Glomerular visceral epithelial cell (primary cell): Measurements from ENCODE around the gene PKNOX1.
A peak's percentile ranks its signal among the peaks of the same experiment; 100 is the strongest.
"Not testable (repeated sequence)": the region's sequence is repeated elsewhere in the genome, so short reads cannot be mapped to it uniquely, and the experiment has no call there.

ENCODE experiments used
- DNase-seq: peaks from one replicate; pipeline ENCODE4 v3.0.0-alpha.2; 2016; ENCODE audit errors: extremely low spot score

Gene PKNOX1

DNA sequence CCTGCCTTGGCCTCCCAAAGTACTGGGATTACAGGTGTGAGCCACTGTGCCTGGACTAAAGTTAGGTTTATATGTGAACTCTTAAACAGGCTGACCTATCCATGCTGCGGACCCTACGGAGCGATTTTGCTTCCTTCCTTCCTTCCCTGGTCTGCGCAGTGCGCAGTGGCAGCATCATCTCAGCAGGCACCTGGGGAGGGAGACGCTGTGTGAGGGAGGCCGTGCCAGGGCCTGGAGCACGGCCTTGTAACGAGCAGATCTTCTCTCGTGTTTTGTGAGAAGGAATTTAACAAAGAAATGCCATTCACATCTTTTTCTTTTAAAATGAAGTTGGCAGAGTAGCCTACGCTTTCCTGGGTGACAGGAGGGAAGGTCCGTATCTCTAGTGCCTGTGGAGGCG, 45.8 kb downstream of the PKNOX1 start:
- DNase-seq, result no peak

DNA sequence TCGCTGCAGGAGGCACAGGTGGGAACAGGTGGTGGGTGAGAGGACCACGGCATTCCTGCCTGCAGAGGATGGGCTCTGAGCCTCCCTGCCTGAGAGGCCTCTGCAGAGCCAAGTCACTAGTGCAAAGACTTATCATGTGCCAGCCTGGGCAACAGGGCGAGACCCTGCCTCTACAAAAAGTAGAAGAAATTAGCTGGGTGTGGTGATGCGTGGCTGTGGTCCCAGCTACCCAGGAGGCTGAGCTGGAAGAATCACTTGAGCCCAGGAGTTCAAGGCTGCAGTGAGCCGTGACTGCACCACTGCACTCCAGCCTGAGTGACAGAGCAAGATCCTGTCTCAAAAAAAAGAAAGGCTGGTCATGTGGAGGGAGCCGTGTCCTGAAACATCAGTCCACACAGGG, 46.4 kb downstream of the PKNOX1 start:
- DNase-seq, result peak; percentile 21

DNA sequence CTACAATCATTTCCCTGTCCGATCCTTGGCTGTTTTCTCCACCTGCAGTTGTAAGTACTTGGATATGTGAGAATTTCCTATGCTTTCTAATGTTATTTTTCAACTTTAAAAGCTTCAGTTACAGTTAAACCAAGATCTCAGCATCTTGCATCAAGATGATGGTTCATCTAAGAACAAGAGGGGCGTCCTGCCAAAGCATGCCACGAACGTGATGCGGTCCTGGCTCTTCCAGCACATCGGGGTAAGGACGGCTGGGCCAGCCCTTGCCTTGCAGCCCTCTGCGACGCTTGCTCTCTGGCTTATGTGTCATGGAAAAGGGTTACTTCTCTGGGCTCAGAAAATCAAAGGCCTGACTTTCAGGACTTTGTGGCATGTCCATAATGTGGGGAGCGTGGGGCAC, 46.8 kb downstream of the PKNOX1 start:
- DNase-seq, result no peak

DNA sequence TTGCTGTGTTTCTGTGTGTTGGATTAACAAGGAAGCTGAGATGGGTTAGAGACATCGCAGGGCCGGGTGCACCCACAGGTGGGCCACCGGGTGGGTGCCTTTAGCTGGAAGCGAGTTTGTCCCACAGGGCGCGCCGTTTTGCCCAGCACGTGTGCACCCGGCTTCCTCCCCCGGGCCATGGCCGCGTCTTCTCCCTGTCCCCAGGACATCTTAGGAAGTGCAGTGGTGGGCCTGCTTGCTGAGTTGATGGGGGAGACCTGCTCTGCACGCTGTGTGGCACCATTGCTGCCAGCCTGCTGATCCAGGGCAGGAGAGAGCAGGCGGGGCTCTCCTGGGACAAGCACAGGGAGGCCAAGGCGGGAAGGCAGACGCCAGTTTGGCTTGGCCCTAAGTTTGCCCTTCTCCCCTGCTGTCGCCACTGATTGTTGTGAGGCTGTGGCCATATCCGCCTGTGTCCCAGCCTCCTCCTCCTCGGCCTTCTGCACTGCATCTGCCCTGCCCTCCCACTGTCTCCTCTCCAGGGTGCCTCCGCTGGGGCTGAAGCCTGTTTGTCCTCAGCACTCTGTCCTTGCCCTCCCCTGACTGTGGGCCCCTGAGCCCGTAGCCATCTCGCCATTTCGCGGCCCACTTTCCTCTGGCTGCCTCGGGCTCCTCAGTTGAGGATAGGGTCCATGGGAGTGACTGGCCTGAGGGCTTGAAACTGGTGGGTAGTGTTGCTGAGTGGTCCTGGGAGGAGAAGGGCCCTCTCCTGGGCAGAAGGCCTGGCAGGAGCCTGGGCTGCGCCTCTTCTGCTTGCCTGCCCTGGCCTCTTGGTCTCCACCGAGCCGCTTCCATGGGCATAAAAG, 47.6 kb downstream of the PKNOX1 start:
- DNase-seq, result no peak

DNA sequence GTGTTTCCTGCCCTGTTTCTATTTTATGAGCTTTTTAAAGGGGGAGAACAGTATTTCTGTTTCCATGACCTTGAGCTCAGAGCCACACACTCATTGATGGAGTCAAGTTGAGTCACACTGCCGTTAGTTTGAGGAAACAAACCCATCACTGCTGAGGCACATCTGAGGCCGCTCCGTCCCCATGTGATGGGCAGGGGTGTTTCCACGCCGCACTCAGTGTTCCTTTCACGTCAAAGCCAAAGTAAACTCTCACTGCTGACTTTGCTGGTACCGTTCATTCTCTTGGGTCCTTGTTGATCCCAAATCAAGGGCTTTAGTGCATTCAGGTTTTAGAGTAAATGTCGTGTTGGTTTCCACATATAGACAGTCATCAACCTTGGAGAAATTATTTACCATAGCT, 48.8 kb downstream of the PKNOX1 start:
- no peak for DNase-seq

DNA sequence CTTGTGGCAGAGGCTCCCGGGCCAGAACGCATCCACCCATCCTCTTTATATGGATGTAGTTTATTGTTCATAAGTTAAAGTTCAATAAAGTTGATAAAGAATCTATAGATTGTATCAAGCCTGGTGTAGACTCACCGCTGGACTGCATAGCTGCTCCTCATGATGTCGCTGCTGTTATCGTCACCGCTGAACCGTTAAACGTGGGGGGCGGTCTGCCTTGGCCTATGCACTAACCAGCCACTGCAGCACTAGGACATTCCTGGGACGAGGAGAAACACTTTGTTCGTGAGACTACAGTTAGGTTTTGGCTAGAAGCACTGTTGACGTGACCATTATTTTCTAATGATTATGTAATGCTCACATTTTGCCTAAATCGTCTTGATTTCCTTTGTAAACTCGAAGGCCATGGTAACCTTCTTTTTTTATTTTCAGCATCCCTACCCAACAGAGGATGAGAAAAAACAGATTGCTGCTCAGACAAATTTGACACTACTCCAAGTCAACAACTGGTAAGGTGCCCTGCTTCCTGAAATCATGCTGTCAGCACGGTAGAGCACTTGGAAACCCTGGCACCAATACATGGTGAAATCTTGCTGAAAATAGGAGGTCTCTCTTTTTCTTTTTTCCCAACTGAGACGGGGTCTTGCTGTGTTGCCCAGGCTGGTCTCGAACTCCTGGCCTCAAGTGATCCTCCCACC, 50.2 kb downstream of the PKNOX1 start:
- DNase-seq, result no peak

DNA sequence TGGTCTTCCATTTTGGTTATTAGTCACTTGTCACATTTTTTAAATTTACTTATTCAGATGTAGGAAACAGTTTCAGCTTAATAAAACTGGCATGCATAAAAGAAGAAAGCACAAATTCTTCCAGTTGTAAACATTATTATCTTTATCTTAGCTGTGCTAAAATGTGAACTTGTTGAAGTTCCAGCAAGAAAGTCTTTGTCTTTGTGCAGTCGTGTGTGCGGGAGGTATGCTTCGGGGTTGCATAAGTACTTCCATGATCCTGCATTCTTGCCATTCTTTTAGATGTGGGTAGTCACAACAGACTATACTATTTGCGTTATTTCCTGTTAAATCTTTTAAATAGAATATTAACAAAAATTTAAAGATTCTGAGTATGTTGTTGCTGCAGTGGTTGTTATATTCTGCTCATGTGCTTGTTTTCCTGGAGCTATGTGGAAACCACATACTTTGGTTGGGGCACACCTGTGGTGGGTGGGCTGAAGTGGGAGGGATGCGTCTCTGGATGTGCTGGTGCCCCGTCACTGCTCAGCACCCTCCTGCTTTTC, 51.3 kb downstream of the PKNOX1 start:
- peak; percentile 78 for DNase-seq

DNA sequence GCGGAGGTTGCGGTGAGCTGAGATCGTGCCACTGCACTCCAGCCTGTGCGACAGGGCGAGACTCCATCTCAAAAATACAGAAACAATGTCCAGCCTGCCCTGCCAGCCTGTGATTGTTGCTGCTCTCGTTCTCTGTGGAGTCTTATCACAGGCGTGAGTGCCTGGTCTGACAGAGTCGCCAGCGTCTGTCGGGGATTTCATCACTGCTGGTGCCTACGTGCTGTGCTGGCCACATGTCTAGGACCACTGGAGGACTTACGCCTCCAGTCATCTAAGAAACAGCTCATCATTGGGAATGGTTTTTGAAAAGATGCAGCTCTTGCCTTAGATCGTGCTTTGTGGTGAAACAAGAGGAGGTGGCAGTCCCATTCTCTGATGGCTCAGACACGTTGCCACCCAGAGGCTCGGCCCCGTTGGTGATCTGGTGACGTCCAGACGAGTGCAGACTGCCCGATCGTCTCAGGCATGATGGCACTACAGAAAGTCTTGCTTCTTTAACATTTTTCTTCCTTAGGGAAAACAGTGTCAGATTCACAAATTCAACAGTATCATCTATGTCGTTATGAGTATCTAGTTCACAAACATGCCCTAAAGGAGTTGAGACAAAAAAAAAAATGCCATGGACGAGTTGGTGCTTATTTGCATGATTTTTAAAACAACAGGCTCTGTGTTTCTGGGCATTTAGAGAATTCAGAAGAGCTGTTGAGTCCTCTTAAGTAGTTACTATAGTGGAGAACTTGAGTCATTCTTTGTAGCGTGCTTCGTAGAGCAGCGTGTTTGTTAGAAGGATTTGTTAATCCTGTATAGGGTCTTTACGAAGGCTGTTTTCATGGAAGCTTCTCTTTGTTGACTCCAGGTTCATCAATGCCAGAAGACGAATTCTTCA, 53.7 kb downstream of the PKNOX1 start:
- no peak for DNase-seq

DNA sequence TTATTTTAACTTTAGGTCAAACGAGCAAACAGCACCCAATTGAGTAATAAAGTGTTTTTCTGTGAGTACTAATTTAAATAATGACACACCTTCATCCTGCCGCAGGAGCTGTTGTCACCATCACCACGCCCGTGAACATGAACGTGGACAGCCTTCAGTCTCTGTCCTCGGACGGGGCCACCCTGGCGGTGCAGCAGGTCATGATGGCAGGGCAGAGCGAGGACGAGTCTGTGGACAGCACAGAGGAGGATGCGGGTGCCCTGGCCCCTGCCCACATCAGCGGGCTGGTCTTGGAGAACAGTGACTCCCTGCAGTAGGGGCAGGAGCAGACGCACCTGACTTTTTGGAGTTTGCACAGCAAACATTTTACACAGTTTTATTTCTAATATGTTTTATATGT, 55.4 kb downstream of the PKNOX1 start:
- no peak for DNase-seq

DNA sequence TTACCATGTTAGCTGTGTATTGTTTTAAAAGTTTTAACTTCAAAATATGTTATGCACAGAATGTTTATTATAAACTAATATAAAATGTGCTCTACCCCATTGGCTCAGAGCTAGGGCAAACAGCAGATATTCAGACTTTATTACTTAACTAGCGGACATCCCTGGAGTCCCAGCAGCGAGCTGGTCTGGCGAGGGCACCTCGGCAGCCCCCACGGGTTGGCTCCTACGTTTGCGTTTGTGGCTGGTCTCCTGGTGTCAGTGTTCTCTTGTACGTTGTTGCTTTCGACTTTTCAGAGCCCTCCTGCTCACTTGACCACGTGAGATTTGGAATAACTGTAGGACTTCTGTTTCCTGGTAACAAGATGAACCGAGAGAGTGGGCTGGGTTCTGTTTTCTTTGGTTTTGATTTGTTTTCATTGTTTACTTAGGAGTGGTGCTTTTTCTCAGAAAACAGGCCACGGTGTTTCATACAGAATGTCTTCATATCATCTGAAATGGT, 56.8 kb downstream of the PKNOX1 start:
- no peak for DNase-seq

DNA sequence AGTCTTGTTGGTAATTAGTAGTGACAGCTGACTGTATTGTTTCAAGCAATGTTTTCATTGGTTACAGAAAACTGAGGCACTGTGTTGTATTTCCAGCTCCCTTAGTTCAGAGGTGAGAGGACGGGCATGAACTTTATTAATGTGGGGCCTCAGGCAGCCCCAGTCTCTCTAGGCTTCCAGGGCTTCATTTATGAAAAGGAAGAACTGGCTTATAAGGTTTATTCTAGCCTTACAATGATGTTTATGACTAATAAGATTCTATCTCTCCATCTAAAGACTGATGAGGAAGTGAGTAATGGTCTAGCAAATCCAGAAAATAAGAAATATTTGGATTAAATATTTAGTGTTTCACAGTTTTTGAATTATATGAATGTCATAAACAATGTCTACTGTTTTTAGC, 59.7 kb downstream of the PKNOX1 start:
- no peak for DNase-seq

DNA sequence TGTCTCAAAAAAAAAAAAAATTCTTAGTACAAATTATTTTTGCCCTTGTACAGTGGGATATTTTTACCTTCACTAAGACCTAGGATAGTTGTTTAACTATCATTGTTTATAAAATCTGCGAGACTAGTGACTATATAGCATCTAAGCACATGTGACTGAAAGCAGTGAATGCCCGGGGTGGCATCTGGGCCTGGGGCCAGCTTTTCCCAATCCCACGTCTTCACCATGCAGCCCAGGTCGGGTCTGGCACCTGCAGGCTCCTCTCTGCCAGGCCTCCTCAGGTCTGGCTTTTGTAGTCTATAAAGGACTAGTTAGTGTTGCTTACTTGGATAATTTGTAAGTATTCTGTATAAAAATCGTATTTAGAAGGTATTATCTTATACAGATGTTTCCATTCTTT, 60.5 kb downstream of the PKNOX1 start:
- no peak for DNase-seq

DNA sequence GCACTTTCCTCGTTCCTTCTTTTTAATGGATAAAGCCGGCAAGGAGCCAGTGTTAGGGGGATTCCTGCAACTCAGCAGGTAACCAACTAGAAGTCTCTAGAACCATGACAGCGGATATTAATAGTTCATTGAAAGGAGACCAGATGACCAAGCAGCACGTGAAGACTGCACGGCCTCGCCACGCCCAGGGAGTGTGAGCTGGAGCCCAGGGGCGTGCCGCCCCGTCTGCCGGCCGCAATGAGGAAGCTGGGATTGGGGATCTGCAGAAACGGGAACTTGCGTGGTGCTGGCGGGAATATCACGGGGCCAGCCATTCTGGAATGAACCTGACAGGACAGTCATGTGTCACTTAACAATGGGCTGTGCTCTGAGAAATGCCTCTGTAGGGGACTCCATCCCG, 62.5 kb downstream of the PKNOX1 start:
- not testable (repeated sequence) for DNase-seq

DNA sequence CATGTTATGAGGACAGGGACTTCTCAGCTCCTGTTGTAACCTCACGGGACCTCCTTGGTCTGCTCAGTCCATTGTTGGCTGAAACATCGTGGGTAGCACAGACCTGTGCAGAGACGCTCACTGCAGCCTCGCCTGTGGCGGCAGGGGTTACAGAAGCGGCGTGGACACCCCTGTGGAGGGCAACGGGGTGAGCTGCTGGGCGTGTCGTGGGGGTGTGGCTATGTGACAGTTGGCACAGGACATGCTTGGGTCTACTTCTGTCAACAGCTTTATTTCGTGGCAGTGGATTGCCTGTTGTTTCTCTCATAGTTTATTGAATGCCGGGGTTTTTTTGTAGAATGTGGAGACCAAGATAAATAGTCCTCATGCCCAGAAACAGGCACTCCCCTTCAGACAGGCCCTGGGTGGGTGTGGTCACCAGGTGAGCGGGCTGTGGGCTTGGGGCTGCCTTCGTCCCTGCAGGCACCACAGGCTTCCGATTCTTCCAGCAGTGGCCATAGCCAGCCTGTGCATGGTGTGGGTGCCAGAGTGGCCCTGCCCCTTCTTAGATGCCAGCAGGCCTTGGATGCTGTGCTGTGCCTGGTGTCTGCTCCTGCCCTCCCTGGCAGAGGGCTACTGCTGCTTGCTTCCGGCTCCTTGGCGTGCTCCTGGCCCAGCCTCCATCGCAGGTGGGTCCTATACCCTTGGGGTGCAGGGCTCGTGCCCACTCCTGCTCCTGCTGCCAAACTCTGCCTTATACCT, 63.7 kb downstream of the PKNOX1 start:
- not testable (repeated sequence) for DNase-seq

DNA sequence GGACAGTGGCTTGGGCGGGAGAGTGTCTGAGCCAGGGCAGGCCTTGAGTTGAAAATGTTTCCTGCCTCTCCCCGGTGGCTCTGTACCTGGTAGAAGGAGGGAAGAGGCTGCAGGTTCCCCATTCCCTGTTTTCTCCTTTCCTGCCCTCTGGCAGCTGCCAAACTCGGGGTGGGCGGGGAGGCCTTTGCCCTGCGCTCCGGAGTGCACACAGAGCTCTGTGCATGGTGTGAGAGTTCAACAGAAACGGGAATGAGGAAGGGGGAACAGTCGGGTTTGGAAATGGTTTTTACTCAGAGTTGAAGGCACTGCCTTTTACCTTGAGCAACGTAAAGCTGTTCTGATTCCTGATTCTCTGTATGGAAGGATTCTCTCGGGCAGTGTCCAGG, 64.3 kb downstream of the PKNOX1 start:
- not testable (repeated sequence) for DNase-seq

DNA sequence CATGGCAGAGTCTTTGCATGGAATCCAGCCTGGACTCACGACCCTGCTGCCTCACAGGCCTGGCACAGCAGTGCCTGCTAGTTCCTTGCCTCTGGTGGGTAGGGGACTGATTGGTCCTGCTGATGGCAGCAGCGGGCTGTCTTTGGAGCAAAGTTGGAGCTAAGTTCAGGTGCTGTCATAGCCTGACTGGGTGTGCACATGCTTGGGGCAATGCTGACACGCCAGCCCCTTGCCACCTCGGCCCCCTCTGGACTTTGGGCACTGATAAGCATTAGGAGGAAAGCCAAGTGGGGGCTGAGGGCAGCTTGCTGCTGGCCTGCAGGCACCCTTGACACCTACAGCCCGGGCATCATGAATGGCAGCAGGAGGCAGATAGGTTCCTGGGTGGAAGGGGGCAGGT, 67.8 kb downstream of the PKNOX1 start:
- not testable (repeated sequence) for DNase-seq

DNA sequence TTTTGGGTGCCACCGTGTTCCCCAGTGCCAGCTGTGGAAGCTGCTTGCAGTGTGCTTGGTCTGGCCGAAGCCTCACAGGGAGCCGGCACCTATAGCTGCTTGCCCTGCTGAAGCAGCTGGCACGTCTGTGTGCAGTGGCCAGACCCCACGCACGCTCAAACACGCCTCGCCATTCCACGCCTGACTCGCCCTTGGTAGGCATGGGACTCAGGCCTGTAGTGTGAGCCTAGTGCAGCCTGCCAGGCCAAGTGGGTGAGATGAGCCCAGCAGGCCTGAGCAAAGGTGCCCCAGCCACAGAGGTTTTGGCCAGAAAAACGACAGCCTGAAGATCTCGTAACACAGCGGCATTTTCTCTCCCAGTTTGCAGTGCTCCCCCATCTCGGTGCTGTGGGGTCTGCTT, 68.9 kb downstream of the PKNOX1 start:
- not testable (repeated sequence) for DNase-seq

DNA sequence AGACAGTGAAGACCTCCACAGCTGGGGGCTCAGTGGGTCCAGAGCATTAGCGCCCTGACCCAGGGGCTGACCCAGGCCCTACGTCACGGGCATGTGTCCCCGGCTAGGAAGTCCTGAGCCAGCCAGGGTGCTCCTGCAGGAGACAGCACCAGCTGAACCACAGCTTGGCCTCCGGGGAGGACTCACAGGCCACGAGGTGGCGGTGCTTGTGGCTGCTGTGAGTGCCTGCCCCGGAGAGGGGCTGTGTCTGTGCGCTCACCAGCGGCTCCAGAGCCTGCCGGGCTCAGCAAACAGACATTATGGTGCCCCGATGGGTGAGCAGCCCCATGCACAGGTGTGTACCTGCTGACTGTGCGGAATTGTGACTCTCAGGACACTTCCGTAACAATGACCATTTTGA, 70.2 kb downstream of the PKNOX1 start:
- DNase-seq, result not testable (repeated sequence)

DNA sequence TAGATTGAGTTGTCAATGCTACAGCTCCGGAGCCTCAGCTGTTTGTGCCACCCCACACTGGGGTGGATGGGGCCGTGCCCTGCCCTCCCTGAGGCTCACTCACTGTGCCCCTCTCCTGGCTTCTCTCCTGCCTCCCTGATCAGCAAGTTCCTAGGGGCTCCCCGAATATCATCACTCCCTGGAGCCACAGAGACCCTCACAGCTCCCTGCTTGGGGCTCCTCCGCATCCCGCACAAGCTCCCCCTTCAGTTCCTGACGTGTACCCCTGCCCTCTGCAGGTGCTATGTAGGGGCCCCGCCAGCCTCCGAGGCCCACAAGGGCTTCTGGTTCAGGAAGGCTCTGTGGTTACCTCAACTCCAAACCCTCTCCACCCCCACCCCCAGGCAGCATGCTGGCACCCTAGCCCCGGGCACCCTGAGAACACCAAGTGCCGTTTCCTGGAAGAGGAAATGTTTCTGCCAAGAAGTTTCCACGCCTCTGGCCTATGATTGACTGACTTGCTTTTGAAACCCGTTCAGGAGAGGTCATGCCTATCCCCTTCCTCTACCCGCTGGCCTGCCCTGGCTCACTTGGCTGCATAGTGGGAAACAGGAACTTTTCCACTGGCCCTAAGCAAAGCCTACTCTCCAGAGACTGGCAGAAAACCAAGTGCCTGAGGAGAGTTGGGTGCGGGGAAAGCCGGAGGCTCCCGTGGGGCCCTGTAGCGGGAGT, 71.0 kb downstream of the PKNOX1 start:
- DNase-seq, result not testable (repeated sequence)
